Activated CD8-positive, alpha-beta T cell treated with anti-CD3 and anti-CD28 coated beads for 36 hours (primary cell): ENCODE data around the gene CDC37L1. TPM values are rescaled to one million over a fixed set of nuclear protein-coding genes. Genes with fewer than 3 reads are reported as not detected.

Experiments used
- ATAC-seq: fragments of 200-7000 bp; cut with Tn5 transposase; one replicate; pipeline ENCODE4 v1.10.0; 2021; ENCODE audit warnings: mild to moderate bottlenecking, moderate library complexity
- CTCF ChIA-PET: fragments of 350-600 bp; sonication (Branson Sonifier 250); formaldehyde crosslinking; loops from one replicate; lab custom pipeline; 2021; ENCODE audit warnings: antibody characterized with exemption; lab: Charles Lee
- POLR2A ChIA-PET: fragments of 350-600 bp; sonication (Branson Sonifier 250); formaldehyde crosslinking; loops from one replicate; lab custom pipeline; 2021; ENCODE audit warnings: antibody characterized with exemption; lab: Charles Lee
- DNase-seq: peaks from one replicate; pipeline ENCODE4 v3.0.0-alpha.2; 2020
- H3K27ac Mint-ChIP-seq: one replicate; pipeline ENCODE4 v1.8.0; 2021; ENCODE audit warnings: mild to moderate bottlenecking, mixed read lengths
- H3K27me3 Mint-ChIP-seq: one replicate; pipeline ENCODE4 v1.8.0; 2021; ENCODE audit warnings: mixed read lengths
- H3K36me3 Mint-ChIP-seq: one replicate; pipeline ENCODE4 v1.8.0; 2021; ENCODE audit warnings: low read depth, mixed read lengths
- H3K4me1 Mint-ChIP-seq: one replicate; pipeline ENCODE4 v1.8.0; 2021; ENCODE audit warnings: low read depth, mixed read lengths
- H3K4me3 Mint-ChIP-seq: one replicate; pipeline ENCODE4 v1.8.0; 2021; ENCODE audit warnings: mild to moderate bottlenecking, moderate library complexity, mixed read lengths
- H3K9me3 Mint-ChIP-seq: one replicate; pipeline ENCODE4 v1.8.0; 2021; ENCODE audit warnings: mixed read lengths
- intact Hi-C: fragments of 100-400 bp; cut with micrococcal nuclease; formaldehyde crosslinking; loops from one replicate; pipeline ENCODE4 v1.10.0; 2022
- total RNA-seq, 2 experiments: library from RNA; stranded (reverse); gene quantifications; one replicate each; pipeline ENCODE4 v1.2.3, GENCODE V29; 2021
- TF ChIP-seq, protein P1 (sequence below): fragments of 200-600 bp; IDR thresholded peaks from one replicate; pipeline ENCODE4 v1.8.0; 2022; ENCODE audit warnings: antibody characterized with exemption, mild to moderate bottlenecking

Gene CDC37L1
- total RNA-seq, 2 experiments from 2014 or later, result 10.0 to 10.2 TPM

DNA sequence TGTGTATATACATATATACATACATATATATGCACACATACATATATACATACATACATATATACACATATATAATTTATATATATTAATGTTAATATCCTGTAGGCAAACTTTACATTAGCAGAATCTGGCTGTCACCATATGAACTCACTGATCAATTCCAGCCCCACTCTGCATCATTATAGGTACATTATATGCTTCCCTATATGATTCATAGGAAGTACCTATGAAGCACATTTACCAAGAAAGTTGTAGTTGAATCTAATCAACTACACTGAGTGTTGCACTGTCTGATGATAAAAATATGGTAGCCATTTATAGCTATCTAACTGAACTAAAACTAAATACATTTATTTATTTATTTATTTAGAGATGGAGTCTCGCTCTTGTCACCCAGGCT is 7.6 kb upstream of the CDC37L1 start:
- H3K27me3 Mint-ChIP-seq, result no peaks in the 10 kb centered on the region
- H3K36me3 Mint-ChIP-seq, result no peaks in the 10 kb centered on the region
- no peak overlapping the region for H3K27ac Mint-ChIP-seq
- ATAC-seq (no peak), DNase-seq (no peak)
- H3K4me3 Mint-ChIP-seq, result no peak overlapping the region
- ChIA-PET CTCF (interaction anchor here (1.4 kb wide), 1 partner anchor 67 kb away, joined by 3 read pairs; no protein-coding TSS in a partner anchor), POLR2A (interaction anchor here (1.5 kb wide), 1 partner anchor 12 kb away, joined by 3 read pairs; no protein-coding TSS in a partner anchor)
- intact Hi-C loops, result no loop called here
- H3K4me1 Mint-ChIP-seq, result peaks cover 26% of the 10 kb centered on the region
- TF ChIP-seq, protein P1, sequence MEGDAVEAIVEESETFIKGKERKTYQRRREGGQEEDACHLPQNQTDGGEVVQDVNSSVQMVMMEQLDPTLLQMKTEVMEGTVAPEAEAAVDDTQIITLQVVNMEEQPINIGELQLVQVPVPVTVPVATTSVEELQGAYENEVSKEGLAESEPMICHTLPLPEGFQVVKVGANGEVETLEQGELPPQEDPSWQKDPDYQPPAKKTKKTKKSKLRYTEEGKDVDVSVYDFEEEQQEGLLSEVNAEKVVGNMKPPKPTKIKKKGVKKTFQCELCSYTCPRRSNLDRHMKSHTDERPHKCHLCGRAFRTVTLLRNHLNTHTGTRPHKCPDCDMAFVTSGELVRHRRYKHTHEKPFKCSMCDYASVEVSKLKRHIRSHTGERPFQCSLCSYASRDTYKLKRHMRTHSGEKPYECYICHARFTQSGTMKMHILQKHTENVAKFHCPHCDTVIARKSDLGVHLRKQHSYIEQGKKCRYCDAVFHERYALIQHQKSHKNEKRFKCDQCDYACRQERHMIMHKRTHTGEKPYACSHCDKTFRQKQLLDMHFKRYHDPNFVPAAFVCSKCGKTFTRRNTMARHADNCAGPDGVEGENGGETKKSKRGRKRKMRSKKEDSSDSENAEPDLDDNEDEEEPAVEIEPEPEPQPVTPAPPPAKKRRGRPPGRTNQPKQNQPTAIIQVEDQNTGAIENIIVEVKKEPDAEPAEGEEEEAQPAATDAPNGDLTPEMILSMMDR, result no peak
- no peaks in the 10 kb centered on the region for H3K9me3 Mint-ChIP-seq

DNA sequence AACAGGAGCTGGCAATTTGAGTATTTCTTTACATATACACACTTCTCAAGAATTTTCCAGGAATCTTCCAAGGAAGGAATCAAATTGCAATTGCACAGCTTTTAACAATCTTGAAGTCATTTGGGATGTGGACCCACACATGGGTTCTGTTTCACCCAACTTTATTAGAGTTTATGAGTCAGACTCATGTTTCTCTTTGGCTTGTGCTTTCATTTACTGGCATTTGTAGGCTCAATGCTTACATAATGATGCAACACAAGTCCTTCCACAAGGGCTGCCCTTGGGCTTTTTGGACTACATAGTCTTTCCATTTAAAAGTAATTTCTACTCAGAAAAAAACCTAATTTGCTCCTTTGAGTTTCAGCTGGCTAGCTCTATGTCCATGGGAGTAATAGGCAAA is 4.6 kb upstream of the CDC37L1 start:
- POLR2A ChIA-PET, result no interaction called here
- Mint-ChIP-seq H3K36me3 (no peaks in the 10 kb centered on the region), H3K9me3 (no peaks in the 10 kb centered on the region), H3K27ac (no peak overlapping the region), H3K4me1 (peaks cover 9% of the 10 kb centered on the region), H3K4me3 (no peak overlapping the region), H3K27me3 (no peaks in the 10 kb centered on the region)
- intact Hi-C loops, result loop anchor here (5.0 kb wide), 2 partner anchors 68 to 308 kb away; partner anchors contain the start of gene AK3
- TF ChIP-seq, protein P1, result no peak
- DNase-seq (no peak), ATAC-seq (no peak)
- CTCF ChIA-PET, result interaction anchor here (0.8 kb wide), 1 partner anchor 31 kb away, joined by 3 read pairs; no protein-coding TSS in a partner anchor

DNA sequence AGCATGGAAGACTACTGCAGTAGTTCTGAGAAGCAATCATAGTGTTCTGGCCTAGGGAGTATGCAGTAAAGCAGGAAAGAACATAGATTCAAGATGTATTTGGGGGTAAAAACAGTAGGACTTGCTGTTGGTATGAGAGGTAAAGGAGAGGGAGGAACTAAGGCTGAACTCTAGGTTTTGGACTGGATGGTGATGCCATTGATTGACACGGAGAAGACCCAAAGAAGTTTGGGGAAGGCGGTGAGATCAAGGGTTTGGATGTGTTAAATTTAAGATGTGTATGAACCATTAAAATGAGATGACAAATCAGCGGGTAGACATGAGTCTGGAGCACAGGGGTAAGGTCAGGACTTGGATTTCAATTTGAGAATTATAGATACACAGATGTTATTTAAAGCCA is 2.0 kb upstream of the CDC37L1 start:
- Mint-ChIP-seq H3K9me3 (no peaks in the 10 kb centered on the region), H3K36me3 (no peaks in the 10 kb centered on the region), H3K27ac (no peak overlapping the region), H3K27me3 (no peaks in the 10 kb centered on the region), H3K4me1 (no peaks in the 10 kb centered on the region), H3K4me3 (no peak overlapping the region)
- intact Hi-C loops, result loop anchor here (5.0 kb wide), 2 partner anchors 65 to 305 kb away; partner anchors contain the start of gene AK3
- CTCF ChIA-PET, result interaction anchor here (0.7 to 1.4 kb wide), 3 partner anchors 11 to 380 kb away, joined by 3 to 7 read pairs (median 3); partner anchors contain the start of gene SPATA6L
- ATAC-seq (no peak), DNase-seq (no peak)
- POLR2A ChIA-PET, result interaction anchor here (1.0 to 1.2 kb wide), 2 partner anchors 10 to 11 kb away, joined by 3 to 4 read pairs; partner anchors contain the start of gene SPATA6L
- TF ChIP-seq, protein P1, result no peak

DNA sequence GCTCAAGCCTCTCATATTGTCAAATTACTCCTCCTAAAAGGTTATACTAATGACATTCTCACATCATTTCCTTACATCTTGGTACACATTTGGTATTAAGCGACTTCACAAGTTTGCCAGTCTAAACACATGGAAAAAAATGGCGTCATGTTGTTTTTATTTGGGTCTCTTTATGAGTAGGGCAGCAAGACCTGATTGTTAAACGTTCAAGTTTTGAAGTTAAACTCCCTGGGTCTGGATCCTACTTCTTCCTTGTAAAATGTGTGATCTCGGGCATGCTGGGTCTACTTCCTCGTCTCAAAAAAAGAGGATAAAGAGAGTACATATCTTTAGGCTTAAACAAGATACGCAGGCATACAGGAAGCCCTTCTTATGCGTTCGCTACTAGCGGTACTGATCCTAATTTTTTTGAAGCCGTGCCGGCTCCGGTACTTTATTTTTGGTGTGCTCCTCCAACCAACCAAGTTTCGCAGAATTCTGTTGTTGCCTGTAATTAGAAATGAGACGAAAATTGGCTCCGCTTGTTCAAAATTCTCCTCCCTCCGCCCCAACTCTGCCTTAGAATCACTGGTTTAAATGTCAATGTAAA is 596 bp upstream of the CDC37L1 start:
- DNase-seq (no peak), ATAC-seq (peak; percentile 23)
- intact Hi-C loops, result loop anchor here (5.0 kb wide), 2 partner anchors 64 to 304 kb away; partner anchors contain the start of gene AK3
- TF ChIP-seq, protein P1, result no peak
- no peaks in the 10 kb centered on the region for H3K27me3 Mint-ChIP-seq
- H3K27ac Mint-ChIP-seq, result no peak overlapping the region
- H3K4me3 Mint-ChIP-seq, result no peak overlapping the region
- ChIA-PET CTCF (interaction anchor here (0.9 to 1.0 kb wide), 2 partner anchors 15 to 17 kb away, joined by 3 to 4 read pairs; no protein-coding TSS in a partner anchor), POLR2A (interaction anchor here (1.0 to 1.4 kb wide), 4 partner anchors 13 to 62 kb away, joined by 3 to 8 read pairs (median 4); partner anchors contain the start of genes AK3, PLPP6 and SPATA6L)
- peaks cover 2% of the 10 kb centered on the region for H3K36me3 Mint-ChIP-seq
- peaks cover 7% of the 10 kb centered on the region for H3K4me1 Mint-ChIP-seq
- no peaks in the 10 kb centered on the region for H3K9me3 Mint-ChIP-seq

DNA sequence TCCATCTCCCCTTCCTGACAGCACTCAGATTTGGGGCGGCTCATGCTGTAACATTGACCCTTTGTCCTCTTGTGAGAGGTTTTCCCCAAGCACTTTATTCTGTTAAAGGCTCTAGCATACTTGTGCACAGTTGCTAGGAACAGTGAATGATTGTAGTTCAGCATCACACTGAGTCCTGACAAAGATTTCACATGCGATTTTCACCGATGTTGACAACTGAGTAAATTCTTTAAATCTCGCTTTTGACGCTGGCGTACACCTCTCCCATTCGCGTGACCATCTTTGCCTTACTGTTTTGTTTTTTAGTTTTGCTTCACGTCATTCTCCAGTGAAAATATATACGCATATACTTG is 780 bp downstream of the CDC37L1 start:
- Mint-ChIP-seq H3K4me3 (no peak overlapping the region), H3K27ac (no peak overlapping the region), H3K27me3 (no peaks in the 10 kb centered on the region), H3K4me1 (peaks cover 17% of the 10 kb centered on the region), H3K9me3 (no peaks in the 10 kb centered on the region), H3K36me3 (peaks cover 10% of the 10 kb centered on the region)
- ChIA-PET CTCF (no interaction called here), POLR2A (interaction anchor here (1.4 to 1.5 kb wide), 3 partner anchors 15 to 61 kb away, joined by 5 to 10 read pairs (median 8); partner anchors contain the start of genes AK3 and SPATA6L)
- no peak for DNase-seq
- TF ChIP-seq, protein P1, result no peak
- no peak for ATAC-seq
- intact Hi-C loops, result no loop called here
